CD14-positive monocyte (primary cell): ENCODE data around the gene LZTR1. TPM values are rescaled to one million over a fixed set of nuclear protein-coding genes. Genes with fewer than 3 reads are reported as not detected.

Experiments used
- DNase-seq, 3 donors: peaks; one replicate each; pipeline ENCODE4 v3.0.0-alpha.2; 2011 to 2022
- H2AFZ ChIP-seq: 2 replicates; pipeline ENCODE4 v1.6.0; 2012; ENCODE audit warnings: mild to moderate bottlenecking, low read depth, low read length, inconsistent platforms; ENCODE audit not compliant: insufficient read depth, poor library complexity, severe bottlenecking
- H3K27ac ChIP-seq, 2 donors: 1 replicate in 1 of 2; 2 replicates in 1 of 2; pipeline ENCODE4 v1.5.1; 2012 to 2013; ENCODE audit warnings: low read length in 2 of 2, control low read depth in 1 of 2, inconsistent platforms in 1 of 2, low read depth in 1 of 2, mild to moderate bottlenecking in 1 of 2
- H3K27me3 ChIP-seq, 2 donors: one replicate each; pipeline versions ENCODE4 v1.6.0 to v1.6.1; 2011 to 2013; ENCODE audit warnings: low read length in 2 of 2; ENCODE audit not compliant: control insufficient read depth in 2 of 2, insufficient read depth in 2 of 2
- H3K36me3 ChIP-seq, 2 donors: replicated peaks in 1 of 2; 1 replicate in 1 of 2; 2 replicates in 1 of 2; pipeline versions ENCODE4 v1.5.1 to v1.6.1; 2012 to 2013; ENCODE audit warnings: low read length in 2 of 2, control low read depth in 1 of 2, inconsistent platforms in 1 of 2, mild to moderate bottlenecking in 1 of 2; ENCODE audit not compliant: insufficient read depth in 2 of 2, control insufficient read depth in 1 of 2
- H3K4me1 ChIP-seq, 2 donors: 1 replicate in 1 of 2; 2 replicates in 1 of 2; pipeline versions ENCODE4 v1.5.1 to v1.6.1; 2012 to 2013; ENCODE audit warnings: low read length in 2 of 2, control low read depth in 1 of 2, inconsistent platforms in 1 of 2, mild to moderate bottlenecking in 1 of 2, moderate library complexity in 1 of 2; ENCODE audit not compliant: insufficient read depth in 2 of 2, control insufficient read depth in 1 of 2
- H3K4me2 ChIP-seq: replicated peaks from 2 replicates; pipeline ENCODE3; 2012; ENCODE audit warnings: low read length, moderate library complexity, mild to moderate bottlenecking; ENCODE audit not compliant: poor library complexity, severe bottlenecking; ENCODE audit errors: extremely low read depth
- H3K4me3 ChIP-seq, 3 experiments: fragments of 200-600 bp in 1 of 3; sonication (generic) in 1 of 3; replicated peaks in 1 of 3; 1 replicate in 2 of 3; 2 replicates in 1 of 3; pipeline ENCODE4 v1.5.1; 2011 to 2013; ENCODE audit warnings: low read length in 3 of 3, mild to moderate bottlenecking in 3 of 3, control low read depth in 2 of 3, low read depth in 2 of 3, inconsistent platforms in 1 of 3, moderate library complexity in 1 of 3
- H3K79me2 ChIP-seq: 2 replicates; pipeline ENCODE4 v1.6.0; 2012; ENCODE audit warnings: mild to moderate bottlenecking, control low read depth, inconsistent platforms, low read length, moderate library complexity; ENCODE audit not compliant: insufficient read depth
- H3K9ac ChIP-seq: 2 replicates; pipeline ENCODE4 v1.6.0; 2017; ENCODE audit warnings: low read length, mild to moderate bottlenecking; ENCODE audit not compliant: insufficient read depth, poor library complexity, severe bottlenecking
- H3K9me3 ChIP-seq, 2 donors: replicated peaks in 1 of 2; 1 replicate in 1 of 2; 2 replicates in 1 of 2; pipeline versions ENCODE4 v1.5.1 to v1.6.1; 2012 to 2013; ENCODE audit warnings: low read length in 2 of 2, control low read depth in 1 of 2; ENCODE audit not compliant: control insufficient read depth in 1 of 2, insufficient read depth in 1 of 2
- H4K20me1 ChIP-seq: 2 replicates; pipeline ENCODE4 v1.6.0; 2012; ENCODE audit warnings: mild to moderate bottlenecking, low read length, control low read depth, moderate library complexity; ENCODE audit not compliant: insufficient read depth
- H3K27ac Mint-ChIP-seq, 7 donors: one replicate each; pipeline ENCODE4 v1.8.0; 2020; ENCODE audit warnings: mild to moderate bottlenecking in 7 of 7, mixed read lengths in 7 of 7, moderate library complexity in 6 of 7, inconsistent platforms in 2 of 7
- H3K27me3 Mint-ChIP-seq, 3 donors: one replicate each; pipeline ENCODE4 v1.8.0; 2021 to 2022; ENCODE audit warnings: low read depth in 3 of 3, mild to moderate bottlenecking in 3 of 3, mixed read lengths in 3 of 3, moderate library complexity in 3 of 3, inconsistent platforms in 1 of 3
- H3K36me3 Mint-ChIP-seq, 2 donors: one replicate each; pipeline ENCODE4 v1.8.0; 2020; ENCODE audit warnings: mixed read lengths in 2 of 2, inconsistent platforms in 1 of 2, mild to moderate bottlenecking in 1 of 2
- H3K4me1 Mint-ChIP-seq: one replicate; pipeline ENCODE4 v1.8.0; 2020; ENCODE audit warnings: mild to moderate bottlenecking, mixed read lengths
- H3K4me3 Mint-ChIP-seq, 2 donors: one replicate each; pipeline ENCODE4 v1.8.0; 2020; ENCODE audit warnings: mild to moderate bottlenecking in 2 of 2, mixed read lengths in 2 of 2, moderate library complexity in 1 of 2
- H3K9me3 Mint-ChIP-seq, 7 donors: one replicate each; pipeline ENCODE4 v1.8.0; 2020 to 2022; ENCODE audit warnings: mixed read lengths in 7 of 7, mild to moderate bottlenecking in 6 of 7, moderate library complexity in 6 of 7, inconsistent platforms in 2 of 7
- WGBS: methylation state at CpG from one replicate; pipeline ENCODE4 v1.1.5; 2013; ENCODE audit warnings: missing lambda C conversion rate; ENCODE audit not compliant: insufficient coverage; 5-methylcytosine and 5-hydroxymethylcytosine counted together
- intact Hi-C, 2 donors: fragments of 100-400 bp; cut with micrococcal nuclease; formaldehyde crosslinking; loops; one replicate each; pipeline versions ENCODE4 v1.15.0 to v1.15.1; 2023
- polyA plus RNA-seq, 3 donors: library from polyadenylated mRNA; depleted of rRNA in 1 of 3; unstranded in 2 of 3; stranded (reverse) in 1 of 3; fragments of 300-500 nt in 2 of 3; fragments of >200 nt in 1 of 3; fragmentation: Illumina TruSeq in 2 of 3; gene quantifications; 1 replicate in 2 of 3; 2 replicates in 1 of 3; pipeline ENCODE4 v1.2.3, GENCODE V29; 2012 to 2021
- TF ChIP-seq, protein P1 (sequence below): fragments of 200-600 bp; IDR thresholded peaks from one replicate; pipeline ENCODE4 v1.8.0; 2022; ENCODE audit warnings: antibody characterized with exemption, mild to moderate bottlenecking

The LZTR1 gene
- polyA plus RNA-seq, 3 donors, result 7.1 to 63.3 (median 11.5) TPM

DNA sequence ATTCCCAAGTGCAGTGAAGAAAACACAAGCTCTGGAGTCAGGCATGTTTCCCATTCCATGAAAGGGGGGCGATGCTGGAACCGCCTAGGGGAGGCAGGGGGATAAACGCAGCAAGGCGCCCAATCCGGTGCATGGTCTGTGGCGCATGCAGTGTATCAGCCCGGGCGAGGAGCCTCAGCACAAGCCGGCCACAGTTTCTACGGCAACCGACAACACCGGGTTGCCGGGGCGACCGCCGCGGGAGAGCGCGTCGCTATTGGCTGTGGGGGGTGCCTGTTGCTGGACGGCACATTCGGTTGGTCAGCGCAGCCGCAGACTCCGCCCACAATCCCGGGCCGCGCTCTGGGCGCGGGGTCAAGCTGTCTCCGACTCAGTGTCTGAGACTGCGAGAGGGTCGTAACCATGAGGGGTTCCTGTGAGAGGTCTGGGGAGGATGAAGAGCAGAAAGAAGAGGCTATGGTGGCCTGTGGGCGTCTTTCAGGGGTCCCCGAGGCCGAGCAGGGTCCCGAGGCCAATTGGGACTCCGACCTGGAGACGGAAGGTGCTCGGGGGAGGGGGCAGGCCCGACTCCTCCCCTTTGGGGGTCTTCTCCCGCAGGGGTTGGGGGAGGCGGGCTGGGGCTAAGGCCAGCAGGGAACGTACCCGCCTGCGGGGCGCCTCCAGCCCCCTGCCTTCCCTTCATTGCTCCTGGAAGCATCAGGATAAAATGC is 63.6 kb downstream of the LZTR1 start, which contains the start of gene LRRC74B:
LRRC74B (plus strand) TSS at position 362 of the 710 bp plus-strand sequence; CDS start at position 403, 41 bp downstream.
- Histone ChIP-seq H3K27ac (no peak within 1 kb of the TSS), H3K79me2 (no peaks in the 10 kb centered on the region), H3K36me3 (no peaks in the 10 kb centered on the region), H2AFZ (peak within 1 kb of the TSS; percentile 65), H3K4me2 (peak within 1 kb of the TSS; percentile 64), H3K4me1 (peaks cover 14 to 21% of the 10 kb centered on the region in 2 donors), H3K9me3 (no peaks in the 10 kb centered on the region), H3K4me3 (peak within 1 kb of the TSS in 2 of 3 experiments; percentile 13 to 68), H3K9ac (peak within 1 kb of the TSS; percentile 38), H3K27me3 (peaks cover 0 to 5% of the 10 kb centered on the region in 2 donors), H4K20me1 (no peaks in the 10 kb centered on the region)
- TF ChIP-seq, protein P1, sequence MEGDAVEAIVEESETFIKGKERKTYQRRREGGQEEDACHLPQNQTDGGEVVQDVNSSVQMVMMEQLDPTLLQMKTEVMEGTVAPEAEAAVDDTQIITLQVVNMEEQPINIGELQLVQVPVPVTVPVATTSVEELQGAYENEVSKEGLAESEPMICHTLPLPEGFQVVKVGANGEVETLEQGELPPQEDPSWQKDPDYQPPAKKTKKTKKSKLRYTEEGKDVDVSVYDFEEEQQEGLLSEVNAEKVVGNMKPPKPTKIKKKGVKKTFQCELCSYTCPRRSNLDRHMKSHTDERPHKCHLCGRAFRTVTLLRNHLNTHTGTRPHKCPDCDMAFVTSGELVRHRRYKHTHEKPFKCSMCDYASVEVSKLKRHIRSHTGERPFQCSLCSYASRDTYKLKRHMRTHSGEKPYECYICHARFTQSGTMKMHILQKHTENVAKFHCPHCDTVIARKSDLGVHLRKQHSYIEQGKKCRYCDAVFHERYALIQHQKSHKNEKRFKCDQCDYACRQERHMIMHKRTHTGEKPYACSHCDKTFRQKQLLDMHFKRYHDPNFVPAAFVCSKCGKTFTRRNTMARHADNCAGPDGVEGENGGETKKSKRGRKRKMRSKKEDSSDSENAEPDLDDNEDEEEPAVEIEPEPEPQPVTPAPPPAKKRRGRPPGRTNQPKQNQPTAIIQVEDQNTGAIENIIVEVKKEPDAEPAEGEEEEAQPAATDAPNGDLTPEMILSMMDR, result no peak
- WGBS, result 1% methylated on average over 40 of the region's 47 CpGs
- Mint-ChIP-seq H3K4me1 (peaks cover 24% of the 10 kb centered on the region), H3K27ac (peak within 1 kb of the TSS; percentile 32 to 94 (median 68)), H3K4me3 (peak within 1 kb of the TSS; percentile 70 to 97), H3K27me3 (peaks cover 17 to 19% (median 17%) of the 10 kb centered on the region in 3 donors), H3K36me3 (no peaks in the 10 kb centered on the region), H3K9me3 (peaks cover 0 to 3% (median 0%) of the 10 kb centered on the region in 7 donors)
- DNase-seq, result peak; percentile 79 to 86 (median 79)
- intact Hi-C loops, result loop anchor here in 1 of 2 donors (10.0 kb wide), 1 partner anchor 61 kb away; the partner anchor contains the start of gene LZTR1

DNA sequence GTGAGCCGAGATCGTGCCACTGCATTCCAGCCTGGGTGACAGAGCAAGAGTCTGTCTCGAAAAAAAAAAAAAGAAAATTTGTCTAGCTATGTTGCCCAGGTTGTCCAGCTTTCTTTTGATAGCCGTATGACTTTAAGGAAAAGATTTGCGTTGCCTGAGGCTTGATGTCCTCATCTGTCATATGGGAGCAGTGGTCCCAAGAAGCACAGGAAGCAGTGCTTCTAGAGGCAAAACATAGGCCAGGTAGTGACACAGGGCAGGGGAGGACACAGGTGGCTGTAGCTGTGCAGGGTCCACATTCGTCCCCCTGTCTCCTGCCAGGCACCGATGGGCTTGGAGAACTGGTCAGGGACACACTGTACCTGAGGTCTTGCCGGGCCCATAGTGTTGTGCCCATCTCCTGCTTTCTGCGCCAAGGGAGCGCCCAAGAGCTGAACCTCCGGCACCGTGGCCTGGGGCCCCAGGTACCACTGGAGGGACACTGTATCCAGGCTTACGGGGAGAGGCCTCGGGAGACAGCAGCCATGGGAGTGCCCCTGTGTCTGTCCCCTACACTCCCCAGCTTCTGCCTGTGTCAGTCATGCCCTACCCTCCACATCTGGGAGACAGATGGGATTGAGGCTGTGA is 65.1 kb downstream of the LZTR1 start:
- H3K27ac ChIP-seq, result no peak overlapping the region
- H3K36me3 ChIP-seq, result no peaks in the 10 kb centered on the region
- Mint-ChIP-seq H3K27me3 (peaks cover 17 to 21% (median 17%) of the 10 kb centered on the region in 3 donors), H3K9me3 (peaks cover 0 to 3% (median 0%) of the 10 kb centered on the region in 7 donors), H3K4me3 (no peak overlapping the region), H3K27ac (peak overlapping the region in 1 of 7 donors; percentile 23), H3K36me3 (no peaks in the 10 kb centered on the region), H3K4me1 (peaks cover 24% of the 10 kb centered on the region)
- H3K4me3 ChIP-seq, result no peak overlapping the region
- intact Hi-C loops, result loop anchor here in 1 of 2 donors (10.0 kb wide), 1 partner anchor 62 kb away; the partner anchor contains the start of gene LZTR1
- H3K4me2 ChIP-seq, result no peak overlapping the region
- TF ChIP-seq, protein P1, result no peak
- no peak overlapping the region for H2AFZ ChIP-seq
- no peak for DNase-seq
- WGBS, result 95% methylated on average over 12 of the region's 14 CpGs
- H3K27me3 ChIP-seq, result peaks cover 0 to 5% of the 10 kb centered on the region in 2 donors
- H3K79me2 ChIP-seq, result no peaks in the 10 kb centered on the region
- peaks cover 14 to 21% of the 10 kb centered on the region in 2 donors for H3K4me1 ChIP-seq
- H4K20me1 ChIP-seq, result no peaks in the 10 kb centered on the region
- H3K9me3 ChIP-seq, result no peaks in the 10 kb centered on the region
- H3K9ac ChIP-seq, result no peak overlapping the region
